NCI-H1417 (cell line): Measurements from ENCODE around the gene PRKG1.

Experiments used
- DNase-seq, 3 experiments: peaks; one replicate each; lab custom pipeline; 2025; lab: John Stamatoyannopoulos, UW

Gene PRKG1

DNA sequence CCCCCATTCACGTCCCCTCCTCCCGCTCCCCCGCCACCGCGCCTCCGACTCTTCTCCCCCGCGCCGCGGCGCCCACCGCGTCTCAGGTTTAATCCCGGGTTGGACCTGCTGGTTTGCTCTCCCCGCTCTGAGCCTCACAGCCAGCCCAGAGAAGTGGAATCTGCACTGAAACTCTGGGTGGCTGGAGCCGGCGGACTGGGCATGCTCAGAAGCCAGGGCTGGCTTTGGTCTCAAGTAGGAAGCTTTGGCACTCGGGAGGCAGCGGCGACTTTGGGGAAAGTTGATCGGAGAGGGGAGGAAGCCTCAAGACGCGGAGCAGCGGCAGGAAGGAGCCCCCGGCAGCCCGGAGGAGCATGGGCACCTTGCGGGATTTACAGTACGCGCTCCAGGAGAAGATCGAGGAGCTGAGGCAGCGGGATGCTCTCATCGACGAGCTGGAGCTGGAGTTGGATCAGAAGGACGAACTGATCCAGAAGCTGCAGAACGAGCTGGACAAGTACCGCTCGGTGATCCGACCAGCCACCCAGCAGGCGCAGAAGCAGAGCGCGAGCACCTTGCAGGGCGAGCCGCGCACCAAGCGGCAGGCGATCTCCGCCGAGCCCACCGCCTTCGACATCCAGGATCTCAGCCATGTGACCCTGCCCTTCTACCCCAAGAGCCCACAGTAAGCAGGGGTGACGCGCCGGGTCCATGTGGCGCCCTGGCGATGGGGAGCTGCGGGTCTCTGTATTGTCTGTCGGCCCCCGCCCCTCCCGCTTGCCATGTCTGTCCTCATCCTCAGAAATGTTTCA is at the start of gene PRKG1:
PRKG1 (plus strand) TSS at position 250 of the 791 bp plus-strand sequence.
- peak in 2 of 3 experiments; percentile 36 to 47 for DNase-seq

DNA sequence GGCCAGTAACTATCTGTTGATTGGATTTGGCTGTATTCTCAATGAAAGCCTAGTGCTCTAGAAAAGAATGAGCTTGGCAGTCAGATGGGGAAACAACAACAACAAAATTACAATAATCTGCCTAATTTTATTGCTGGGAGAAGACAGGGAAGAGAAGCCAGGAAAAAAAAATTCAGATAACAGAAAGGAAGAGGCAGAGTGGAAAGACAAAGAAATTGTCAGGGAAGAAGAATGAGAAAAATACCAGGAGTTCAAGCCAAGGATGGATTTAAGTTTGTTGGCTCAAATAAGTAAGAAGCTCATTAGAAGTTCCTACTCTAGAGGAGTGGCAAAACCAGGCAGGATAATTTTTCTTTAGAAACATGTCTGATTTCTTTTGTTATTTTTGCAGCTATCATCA is 45.9 kb upstream of the PRKG1 start:
- no peak for DNase-seq

DNA sequence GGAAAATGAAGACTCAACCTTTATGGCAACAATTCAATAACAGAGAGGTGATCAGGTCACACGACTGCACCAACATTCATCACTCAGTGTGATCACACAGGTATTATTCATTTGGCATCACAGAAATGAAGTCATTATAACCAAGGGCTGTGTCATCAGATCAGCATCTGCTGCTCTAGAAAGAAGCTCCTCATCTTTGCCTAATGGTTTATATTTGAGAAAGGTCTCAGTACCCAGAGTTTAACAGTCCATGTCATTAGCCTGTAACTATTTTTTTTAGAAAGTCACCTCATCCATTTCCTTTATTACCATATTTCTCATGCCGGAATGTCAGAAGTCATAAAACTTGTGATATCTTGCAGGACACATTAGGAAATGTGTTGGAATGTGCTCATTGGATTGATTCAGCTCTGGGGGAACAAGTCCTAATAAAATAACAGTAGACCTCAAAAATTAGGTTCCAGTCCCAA is 45.1 kb upstream of the PRKG1 start:
- no peak for DNase-seq

DNA sequence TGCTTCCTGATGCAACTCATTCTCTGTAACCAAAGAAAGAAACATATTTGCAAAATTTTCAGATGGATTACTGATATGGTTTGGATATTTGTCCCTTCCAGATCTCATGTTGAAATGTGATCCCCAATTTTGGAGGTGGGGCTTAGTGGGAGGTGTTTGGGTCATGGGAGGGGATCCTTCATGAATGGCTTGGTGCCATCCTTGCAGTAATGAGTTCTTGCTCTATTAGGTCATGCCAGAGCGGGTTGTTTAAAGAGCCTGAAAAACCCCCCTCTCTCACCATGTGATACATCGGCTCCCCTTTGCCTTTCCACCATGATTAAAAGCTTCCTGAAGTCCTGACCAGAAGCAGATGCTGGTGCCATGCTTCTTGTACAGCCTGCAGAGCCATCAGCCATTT is 43.8 kb upstream of the PRKG1 start:
- no peak for DNase-seq

DNA sequence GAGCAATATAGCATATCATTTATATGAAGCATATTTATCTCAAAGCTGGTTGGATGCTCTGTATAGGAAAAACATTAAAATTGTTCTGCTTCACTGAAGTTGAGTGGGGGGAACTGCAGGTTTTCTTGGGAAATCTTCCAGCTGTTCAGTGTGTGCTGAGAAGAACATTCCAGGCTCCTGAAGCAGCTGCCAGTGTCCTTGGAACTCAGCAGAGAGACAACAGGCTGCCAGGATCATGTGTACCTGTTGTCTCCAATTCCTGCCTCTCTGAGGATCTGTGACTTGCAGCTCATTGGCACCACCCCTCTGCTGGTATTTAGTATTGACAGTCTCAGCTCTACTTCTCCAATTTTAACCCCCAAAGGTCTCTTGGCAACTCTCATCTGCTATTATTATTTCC is 42.3 kb upstream of the PRKG1 start:
- DNase-seq: no peak

DNA sequence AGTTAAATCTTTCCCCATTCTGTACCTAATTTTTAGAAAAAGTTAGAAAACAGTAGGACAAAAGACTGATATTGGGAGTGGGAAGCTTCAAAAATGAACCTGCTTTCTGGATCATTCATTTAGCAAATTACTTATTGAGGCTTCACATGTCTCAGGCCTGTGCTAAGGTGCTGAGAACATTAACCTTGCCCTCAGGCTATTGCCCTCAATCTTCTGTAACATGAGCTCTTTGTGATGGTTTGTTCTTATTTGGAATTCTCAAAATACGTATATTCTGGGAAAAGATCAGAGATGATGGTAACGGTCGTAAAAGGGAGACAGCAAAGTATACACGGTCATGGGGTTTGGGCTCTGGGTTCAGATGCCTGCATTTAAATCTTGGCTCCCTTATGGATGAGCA is 39.5 kb upstream of the PRKG1 start:
- no peak for DNase-seq

DNA sequence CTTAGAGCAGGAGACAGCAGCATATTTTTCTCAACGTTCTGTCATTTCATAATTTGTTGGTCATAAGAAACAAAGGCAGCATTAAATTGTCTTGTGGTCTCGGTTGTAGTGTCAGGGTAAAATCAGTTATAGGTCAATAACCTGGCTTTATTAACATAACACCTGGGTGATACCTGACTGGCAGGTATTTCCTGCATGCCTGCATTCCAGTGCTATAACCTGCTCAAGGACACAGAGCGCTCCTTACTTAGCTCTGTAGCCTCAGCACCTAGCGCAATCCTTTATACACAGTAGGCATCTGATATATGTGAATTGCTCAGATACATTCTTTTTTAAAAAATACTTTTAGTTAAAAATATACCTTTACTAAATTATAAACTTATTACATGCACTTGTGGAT is 38.9 kb upstream of the PRKG1 start:
- DNase-seq: no peak

DNA sequence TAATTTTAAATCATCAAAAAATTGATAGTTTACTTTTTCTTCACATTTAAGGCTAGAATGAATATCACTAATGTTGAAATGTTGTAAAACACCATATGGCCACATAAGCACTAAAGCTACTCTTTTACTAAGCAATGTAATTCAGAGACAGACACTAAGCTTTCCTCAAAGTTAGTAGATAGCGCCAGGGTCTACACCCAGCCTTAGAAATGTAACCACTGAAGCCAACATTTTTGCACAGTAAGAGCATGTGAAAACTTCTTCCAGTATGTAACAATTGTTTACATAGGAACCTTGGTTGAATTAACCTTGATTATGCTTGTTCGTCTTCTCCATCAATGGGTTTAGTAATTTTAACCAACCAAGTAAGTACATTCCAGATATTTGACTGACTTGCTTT is 28.4 kb upstream of the PRKG1 start:
- no peak for DNase-seq

DNA sequence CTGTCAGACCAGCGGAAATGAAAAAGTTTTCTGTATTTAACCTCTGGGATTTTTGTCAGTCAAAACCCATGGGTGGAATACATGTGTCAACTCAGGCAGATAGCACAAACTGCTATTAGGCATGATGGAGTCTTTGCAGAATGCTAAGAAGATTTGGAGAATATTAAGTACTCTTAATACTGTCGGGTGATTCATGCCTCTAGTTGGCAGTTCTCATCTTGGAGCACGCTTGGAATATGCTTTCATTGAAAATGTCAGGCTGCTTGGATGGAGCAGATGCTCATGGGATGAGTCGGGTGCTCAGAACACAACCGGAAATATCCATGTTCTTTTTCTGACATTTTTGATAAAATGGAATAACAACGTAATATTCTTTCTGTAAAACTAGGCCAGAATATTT is 27.6 kb upstream of the PRKG1 start:
- DNase-seq: no peak

DNA sequence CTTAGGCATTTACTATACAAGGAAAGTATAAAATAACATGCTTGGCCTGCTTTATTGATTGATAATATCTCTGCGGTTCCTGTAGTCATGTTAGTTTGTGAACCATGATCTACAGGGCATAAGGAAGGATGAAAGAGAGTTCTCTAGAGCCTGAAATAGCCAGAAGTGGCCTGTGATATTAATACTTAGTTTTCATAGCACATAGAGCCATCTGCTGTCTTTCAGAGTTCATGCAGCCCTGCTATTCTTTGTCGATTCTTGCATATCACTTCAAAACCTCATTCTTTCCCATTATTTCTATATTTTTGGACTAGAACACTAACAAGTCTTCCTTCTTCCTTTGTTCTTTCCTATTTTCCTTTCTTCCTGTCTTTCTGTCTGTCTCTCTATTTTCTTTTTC is 26.4 kb upstream of the PRKG1 start:
- no peak for DNase-seq

DNA sequence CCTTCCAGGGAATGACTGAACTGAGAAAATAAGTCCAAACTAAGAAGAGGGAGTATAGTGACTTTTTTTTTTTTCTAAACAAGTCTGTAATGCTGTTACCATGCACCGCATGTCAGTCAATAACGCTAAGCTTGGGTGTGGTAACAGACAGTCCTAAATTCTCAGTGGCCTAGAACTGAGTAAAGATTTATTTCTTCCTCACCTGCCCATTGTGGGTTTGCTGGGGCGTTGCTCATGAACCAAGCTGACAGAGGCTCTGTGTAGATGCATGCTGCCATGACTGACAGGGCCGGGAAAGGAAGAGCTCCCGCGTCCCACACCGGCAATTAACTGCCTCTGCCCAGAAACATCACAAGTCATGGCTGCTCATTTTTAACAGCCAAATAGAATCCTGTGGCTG is 25.5 kb upstream of the PRKG1 start:
- DNase-seq: no peak

DNA sequence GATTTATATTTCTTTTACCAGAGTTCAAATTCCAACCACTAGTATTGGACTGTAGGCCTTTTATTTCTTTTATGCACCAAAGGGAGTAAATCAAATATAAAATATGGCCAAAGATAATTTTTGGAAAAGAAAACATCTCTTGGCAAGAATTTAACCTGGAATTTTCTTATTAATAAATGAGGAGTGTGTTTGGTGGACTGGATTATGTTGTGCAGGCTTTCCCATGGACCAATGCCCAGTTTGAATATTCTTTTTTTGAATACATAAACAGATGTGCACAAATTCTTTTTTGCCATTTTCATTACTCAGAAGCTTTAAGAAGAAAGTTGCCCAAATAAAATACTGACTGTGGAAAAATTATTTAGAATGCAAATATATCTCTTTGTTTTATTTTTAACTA is 22.1 kb upstream of the PRKG1 start:
- no peak for DNase-seq

DNA sequence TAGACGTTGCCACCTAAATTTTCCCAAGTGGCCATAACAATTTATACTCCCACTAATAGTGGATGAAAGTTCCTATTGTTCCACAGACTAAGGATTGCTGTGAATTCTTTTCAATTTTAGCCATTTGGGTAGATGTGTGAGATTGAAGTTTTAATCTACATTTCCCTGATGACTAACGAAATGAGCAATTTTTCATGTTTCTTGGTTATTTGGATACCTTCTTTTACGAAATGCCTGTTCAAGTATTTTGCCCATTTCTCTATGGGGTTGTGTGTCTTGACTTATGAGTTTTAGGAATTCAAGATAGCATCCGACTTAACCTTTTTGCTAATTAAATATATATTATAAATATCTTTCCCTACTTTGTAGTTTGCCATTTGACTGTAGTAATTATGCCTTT is 16.4 kb upstream of the PRKG1 start:
- DNase-seq: no peak

DNA sequence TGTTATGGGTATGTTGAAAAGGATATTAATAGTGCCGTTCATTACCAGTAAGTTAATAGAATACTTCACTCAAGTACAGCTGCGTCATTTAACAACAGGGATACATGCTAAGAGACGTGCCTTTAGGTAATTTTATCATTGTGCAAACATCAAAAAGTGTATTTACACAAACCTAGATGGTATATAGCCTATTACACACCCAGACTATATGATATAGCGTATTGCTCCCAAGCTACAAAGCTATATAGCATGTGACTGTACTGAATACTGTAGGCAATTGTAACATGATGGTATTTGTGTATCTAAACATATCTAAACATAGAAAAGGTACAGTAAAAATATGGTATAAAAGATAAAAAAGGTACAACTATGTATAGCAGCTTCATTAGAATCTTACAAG is 11.1 kb upstream of the PRKG1 start:
- peak in 1 of 3 experiments; percentile 15 for DNase-seq

DNA sequence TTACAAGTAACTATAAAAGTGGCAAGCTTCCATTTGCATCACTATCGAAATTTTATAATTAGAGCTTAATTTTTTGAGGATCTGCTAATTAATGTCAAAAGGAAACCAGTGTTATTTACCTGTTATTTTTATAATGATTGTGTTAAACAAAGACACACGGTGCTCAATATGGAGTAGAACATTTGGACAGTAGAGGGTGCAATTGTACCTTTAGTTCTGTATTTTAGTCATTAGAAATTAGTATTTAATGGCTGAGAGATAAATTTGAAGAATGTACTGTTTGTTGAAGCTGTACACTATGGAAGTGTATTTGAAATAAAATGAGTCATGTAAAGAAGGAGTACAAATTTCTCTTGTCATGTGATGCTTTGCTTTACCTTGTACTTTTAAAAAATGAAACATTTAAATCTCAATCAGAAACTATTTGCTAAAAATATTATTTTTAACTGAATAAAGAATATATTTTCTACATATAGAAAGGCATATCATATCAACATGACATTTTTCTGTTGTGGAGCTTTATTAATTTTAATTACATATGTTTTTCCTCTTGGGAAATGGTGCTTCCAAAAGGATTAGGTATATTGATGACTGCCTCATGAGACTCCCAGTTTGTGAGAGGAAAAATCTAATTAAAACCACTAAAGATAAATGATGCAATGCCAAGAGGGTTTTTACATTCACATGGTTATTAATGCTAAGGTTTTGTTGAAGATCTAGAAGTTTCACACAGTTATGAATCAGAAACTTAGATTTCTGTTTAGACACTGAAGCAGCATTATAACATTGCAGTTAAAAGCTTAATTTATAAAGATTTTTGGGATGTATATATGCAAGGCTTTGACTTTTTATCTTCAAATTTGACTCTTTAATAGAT is 10.4 kb upstream of the PRKG1 start:
- DNase-seq: peak in 1 of 3 experiments; percentile 53

DNA sequence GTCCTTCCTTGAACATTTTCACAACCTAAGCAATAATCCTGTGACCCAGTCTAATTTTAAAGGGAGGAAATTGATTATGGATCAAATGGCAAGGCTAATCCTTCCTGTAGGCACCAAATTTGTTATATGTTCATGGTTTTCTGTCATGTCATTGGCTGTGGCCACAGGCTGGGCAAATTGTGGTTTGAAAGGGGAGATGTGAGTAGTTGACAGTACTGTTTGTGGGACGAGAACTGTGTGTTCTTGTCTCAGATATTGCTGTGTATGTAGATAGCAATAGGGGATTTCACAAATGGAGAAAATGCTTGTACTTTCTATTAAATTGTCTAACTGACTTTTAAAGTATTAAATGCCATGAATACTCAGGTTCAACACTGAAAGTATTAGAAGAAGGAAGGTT is 8.1 kb upstream of the PRKG1 start:
- no peak for DNase-seq

DNA sequence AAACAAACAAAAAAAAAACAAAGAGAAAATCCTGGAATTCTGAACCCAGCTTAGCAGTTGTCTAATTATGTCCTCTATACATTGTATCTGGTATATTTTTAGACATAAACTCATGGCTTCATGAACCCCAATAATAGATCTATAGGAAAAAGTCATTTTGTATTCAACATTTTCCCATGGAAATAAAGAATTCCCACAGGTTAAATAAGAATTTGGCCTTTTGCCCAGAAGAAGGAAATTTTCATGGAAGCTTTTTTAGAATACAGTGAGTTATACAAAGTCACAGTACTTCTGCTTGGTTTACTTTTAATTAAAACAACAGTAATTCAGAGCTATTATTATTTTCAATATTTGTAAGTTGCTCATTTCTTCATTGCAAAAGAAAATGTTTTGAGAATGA is 2.1 kb upstream of the PRKG1 start:
- DNase-seq: no peak

DNA sequence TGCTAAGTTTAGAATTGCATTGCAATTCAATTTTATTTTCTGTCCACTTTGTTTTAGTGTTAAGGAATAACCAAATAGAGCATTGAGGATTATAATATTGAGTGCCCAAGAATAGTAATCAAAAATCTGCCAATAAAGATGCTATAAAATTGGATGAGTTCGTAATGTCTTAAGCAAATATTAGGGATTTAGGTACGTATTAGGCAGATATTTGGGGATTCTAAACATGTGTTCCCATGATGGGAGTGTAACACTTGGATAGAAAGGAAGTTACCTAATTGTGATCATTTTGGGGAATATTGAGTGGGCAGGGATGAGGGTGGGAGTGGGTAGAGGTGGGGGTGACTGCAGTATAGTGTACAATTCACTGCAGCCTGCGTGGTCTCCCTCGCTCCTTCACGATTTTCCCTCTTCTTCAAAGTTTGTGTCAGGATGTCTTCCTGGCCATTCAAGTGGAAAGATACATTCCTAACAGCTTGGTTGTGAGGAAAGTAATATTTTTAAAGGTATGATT is 1.3 kb upstream of the PRKG1 start:
- DNase-seq: no peak

DNA sequence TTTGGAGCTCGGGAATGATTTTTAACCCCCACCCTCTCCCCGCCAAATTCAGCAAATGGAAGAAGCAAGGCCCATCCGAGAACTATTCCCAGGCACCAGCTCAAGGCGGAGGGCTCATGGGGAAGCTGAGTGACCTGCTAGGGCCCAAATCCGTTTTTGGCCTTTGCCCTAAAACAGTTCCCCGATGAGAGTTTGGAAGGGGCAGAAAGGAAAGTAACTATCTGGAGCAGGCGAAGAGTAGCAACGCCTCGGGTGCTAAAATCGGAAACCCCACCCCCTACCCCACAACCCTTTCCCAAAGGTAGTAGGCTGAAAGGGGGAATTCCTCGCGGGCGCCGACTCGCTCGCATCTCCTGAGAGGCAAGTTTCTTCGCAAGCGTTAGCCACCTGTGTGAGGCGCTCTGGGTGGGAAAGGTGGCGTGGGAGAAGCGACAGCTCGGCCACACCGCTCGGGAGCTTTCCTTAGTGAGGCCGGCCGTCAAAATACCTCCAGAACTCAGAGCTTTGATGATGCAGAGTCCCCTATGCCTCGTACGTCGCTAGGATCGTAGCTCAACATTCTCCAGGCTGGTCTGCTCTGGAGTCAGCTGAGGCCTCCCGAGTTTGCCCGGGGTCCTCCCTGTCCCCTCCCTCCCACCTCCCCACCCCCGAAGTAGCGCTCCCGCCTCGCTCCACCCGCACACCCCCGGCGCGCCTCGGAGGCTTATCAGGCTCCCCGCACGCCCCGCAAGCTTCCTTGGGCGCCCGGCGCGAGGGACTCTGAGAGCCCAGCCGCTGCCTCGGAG is 642 bp upstream of the PRKG1 start:
- peak in 1 of 3 experiments; percentile 14 for DNase-seq

DNA sequence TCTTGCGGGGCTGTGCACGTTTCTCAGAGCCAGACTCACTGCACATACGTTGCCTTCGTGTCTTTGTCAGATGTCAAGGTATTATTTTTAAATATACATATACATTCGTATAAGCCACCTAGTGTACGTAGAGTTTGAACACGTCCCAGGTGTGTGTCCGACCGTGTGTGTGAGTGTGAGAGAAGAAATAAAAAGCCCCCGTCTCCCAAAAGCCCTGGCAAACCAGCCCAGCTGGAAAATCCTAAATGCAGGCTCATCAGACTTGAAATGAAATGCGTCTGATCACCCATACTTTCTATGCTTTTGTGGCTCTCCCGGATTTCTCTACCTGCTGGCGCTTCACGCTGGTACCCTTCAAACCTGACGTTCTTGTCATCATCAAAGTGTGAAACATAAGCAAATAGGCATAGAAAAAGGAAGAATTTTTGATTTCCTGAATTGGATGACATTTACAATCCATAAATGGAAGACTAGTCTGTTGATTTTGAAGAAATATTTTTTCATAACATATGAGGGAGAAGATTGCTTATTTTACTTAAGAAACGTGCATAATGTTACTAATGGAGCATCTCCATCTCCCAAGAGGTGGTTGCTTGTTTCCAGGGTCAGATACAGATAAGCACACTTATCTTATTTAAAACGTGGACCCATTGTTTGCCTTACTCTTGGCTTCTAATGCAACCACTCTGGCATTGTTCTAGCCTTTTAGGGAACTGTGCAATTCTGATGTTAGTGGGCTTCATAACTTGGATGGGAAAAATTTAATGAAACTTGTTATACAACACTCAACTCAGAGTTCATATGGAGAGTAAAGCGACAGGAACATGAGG is 971 bp downstream of the PRKG1 start:
- no peak for DNase-seq

DNA sequence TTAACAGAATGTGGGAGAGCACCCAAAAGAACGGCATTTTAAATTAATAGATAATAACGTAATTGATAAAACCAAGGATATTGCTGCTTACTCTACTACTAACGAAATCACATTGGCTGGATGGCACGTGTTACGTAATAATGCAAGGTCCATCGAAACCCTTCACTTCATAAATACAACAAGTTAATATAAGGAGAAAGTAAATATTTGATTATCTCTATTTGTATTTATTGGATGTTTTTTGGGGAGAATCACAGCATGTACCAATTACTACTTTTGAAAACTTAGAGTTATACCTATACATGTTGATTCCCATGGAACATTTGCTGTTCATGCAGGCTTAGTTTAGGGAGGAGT is 1.6 kb downstream of the PRKG1 start:
- DNase-seq: no peak
